GM23248 (cell line): ENCODE data around the gene XIRP2. TPM values are rescaled to one million over a fixed set of nuclear protein-coding genes. Genes with fewer than 3 reads are reported as not detected.

Source experiments
- DNase-seq: peaks from one replicate; pipeline ENCODE4 v3.0.0-alpha.2; 2015
- H2AFZ ChIP-seq: fragments of 200-600 bp; sonication (generic); 2 replicates; pipeline ENCODE4 v1.6.1; 2016; ENCODE audit warnings: antibody characterized with exemption
- H3F3A ChIP-seq: fragments of 200-600 bp; sonication (generic); 2 replicates; pipeline ENCODE4 v1.6.1; 2016; ENCODE audit warnings: mild to moderate bottlenecking, antibody characterized with exemption, mixed run types; ENCODE audit not compliant: insufficient read depth
- H3K27ac ChIP-seq: fragments of 200-600 bp; sonication (generic); 2 replicates; pipeline ENCODE4 v1.5.1; 2016; ENCODE audit warnings: mild to moderate bottlenecking
- H3K27me3 ChIP-seq: fragments of 200-600 bp; sonication (generic); replicated peaks from 2 replicates; pipeline ENCODE4 v1.6.1; 2016; ENCODE audit warnings: mild to moderate bottlenecking; ENCODE audit not compliant: insufficient read depth
- H3K36me3 ChIP-seq: fragments of 200-600 bp; sonication (generic); 2 replicates; pipeline ENCODE4 v1.6.1; 2016; ENCODE audit warnings: low read depth, mild to moderate bottlenecking
- H3K4me1 ChIP-seq: fragments of 200-600 bp; sonication (generic); 2 replicates; pipeline ENCODE4 v1.6.1; 2016; ENCODE audit warnings: mild to moderate bottlenecking; ENCODE audit not compliant: insufficient read depth
- H3K4me2 ChIP-seq: fragments of 200-600 bp; sonication (generic); one replicate; pipeline ENCODE4 v1.6.1; 2016; ENCODE audit warnings: mild to moderate bottlenecking; ENCODE audit not compliant: unreplicated experiment
- H3K4me3 ChIP-seq: fragments of 200-600 bp; sonication (generic); 2 replicates; pipeline ENCODE4 v1.5.1; 2016; ENCODE audit warnings: mild to moderate bottlenecking
- H3K79me2 ChIP-seq: fragments of 200-600 bp; sonication (generic); 2 replicates; pipeline ENCODE4 v1.6.1; 2016; ENCODE audit warnings: mild to moderate bottlenecking; ENCODE audit not compliant: insufficient read depth
- H3K9ac ChIP-seq: fragments of 200-600 bp; sonication (generic); 2 replicates; pipeline ENCODE4 v1.6.1; 2016; ENCODE audit warnings: mild to moderate bottlenecking
- H3K9me2 ChIP-seq: fragments of 200-600 bp; sonication (generic); 2 replicates; pipeline ENCODE4 v1.6.1; 2016; ENCODE audit warnings: mixed run types, mild to moderate bottlenecking, moderate library complexity; ENCODE audit not compliant: insufficient read depth
- H3K9me3 ChIP-seq: fragments of 200-600 bp; sonication (generic); one replicate; pipeline ENCODE4 v1.6.1; 2017; ENCODE audit warnings: low read depth
- H4K20me1 ChIP-seq: fragments of 200-600 bp; sonication (generic); 2 replicates; pipeline ENCODE4 v1.6.0; 2016; ENCODE audit not compliant: insufficient read depth
- EZH2 ChIP-seq: fragments of 200-600 bp; sonication (generic); IDR thresholded peaks from 2 replicates; pipeline ENCODE4 v1.6.1; 2018; ENCODE audit warnings: antibody characterized with exemption, mild to moderate bottlenecking; ENCODE audit not compliant: insufficient read depth, poor library complexity, severe bottlenecking
- EZH2phosphoT487 ChIP-seq: fragments of 200-600 bp; sonication (generic); IDR thresholded peaks from 2 replicates; pipeline ENCODE4 v1.6.1; 2018; ENCODE audit warnings: antibody characterized with exemption, moderate library complexity, mild to moderate bottlenecking, low read depth; ENCODE audit not compliant: insufficient read depth
- WGBS, 2 experiments: methylation state at CpG; one replicate each; pipeline ENCODE4 v1.1.6; 2015 to 2017; ENCODE audit warnings: low lambda C conversion rate in 2 of 2, low coverage in 1 of 2; ENCODE audit errors: missing lambda C conversion rate in 2 of 2; 5-methylcytosine and 5-hydroxymethylcytosine counted together
- in situ Hi-C: fragments of 300-500 bp; cut with MboI; formaldehyde crosslinking; loops from 2 replicates; pipeline ENCODE4 v1.15.0; 2020
- polyA plus RNA-seq: library from polyadenylated mRNA; unstranded; fragments of >200 nt; fragmentation: Nextera tagmentation; extraction: Ambion mirVana; gene quantifications from 2 replicates; pipeline ENCODE4 v1.2.1, GENCODE V29; 2016
- total RNA-seq: library from RNA; depleted of rRNA; stranded (reverse); fragments of >200 nt; shearing (Covaris generic); gene quantifications from 2 replicates; pipeline ENCODE4 v1.2.3, GENCODE V29; 2014

Gene XIRP2
- total and polyA plus RNA-seq, 2 experiments from 2014 or later, result not detected

GRCh38 chr2:166942377-166942776 is 54.1 kb downstream of the XIRP2 start:
- Histone ChIP-seq H3K9me2 (no peaks in the 10 kb centered on the region), H3K27ac (no peak overlapping the region), H3K4me1 (no peaks in the 10 kb centered on the region), H3K9ac (no peak overlapping the region), H3K79me2 (no peaks in the 10 kb centered on the region), H3K4me3 (no peak overlapping the region), H3K27me3 (no peaks in the 10 kb centered on the region), H2AFZ (no peak overlapping the region), H3K4me2 (no peak overlapping the region), H3K36me3 (no peaks in the 10 kb centered on the region), H3F3A (no peaks in the 10 kb centered on the region), H4K20me1 (no peaks in the 10 kb centered on the region), H3K9me3 (no peaks in the 10 kb centered on the region)
- in situ Hi-C loops, result no loop called here
- no peak for DNase-seq
- TF ChIP-seq EZH2phosphoT487 (no peak), EZH2 (no peak)
- WGBS, 2 experiments, result 26 to 27% methylated on average over 1 of the region's 1 CpG

- Histone ChIP-seq H3K27me3 (no peaks in the 10 kb centered on the region), H3K36me3 (no peaks in the 10 kb centered on the region), H3K4me1 (no peaks in the 10 kb centered on the region), H3K9me2 (no peaks in the 10 kb centered on the region), H2AFZ (no peak overlapping the region), H3K4me2 (no peak overlapping the region), H3K9ac (no peak overlapping the region), H3K4me3 (no peak overlapping the region), H3K27ac (no peak overlapping the region), H3F3A (no peaks in the 10 kb centered on the region), H3K79me2 (no peaks in the 10 kb centered on the region), H3K9me3 (no peaks in the 10 kb centered on the region), H4K20me1 (no peaks in the 10 kb centered on the region)
- in situ Hi-C loops, result no loop called here
- DNase-seq, result no peak
- no peak for TF ChIP-seq EZH2phosphoT487
- no peak for TF ChIP-seq EZH2
- WGBS, 2 experiments, result 23 to 26% methylated on average over 1 of the region's 1 CpG
These were observed 56.6 kb downstream of the XIRP2 start for GRCh38 chr2:166944909-166945308.

- WGBS, 2 experiments, result 22 to 23% methylated on average over 3 of the region's 3 CpGs
- no peak overlapping the region for H3K4me2 ChIP-seq
- H3K36me3 ChIP-seq, result no peaks in the 10 kb centered on the region
- no peak overlapping the region for H3K27ac ChIP-seq
- no peaks in the 10 kb centered on the region for H3K4me1 ChIP-seq
- in situ Hi-C loops, result no loop called here
- no peaks in the 10 kb centered on the region for H3K9me3 ChIP-seq
- H2AFZ ChIP-seq, result no peak overlapping the region
- H3K9ac ChIP-seq, result no peak overlapping the region
- H3K79me2 ChIP-seq, result no peaks in the 10 kb centered on the region
- H3K27me3 ChIP-seq, result no peaks in the 10 kb centered on the region
- H3K4me3 ChIP-seq, result no peak overlapping the region
- no peaks in the 10 kb centered on the region for H3F3A ChIP-seq
- no peaks in the 10 kb centered on the region for H3K9me2 ChIP-seq
- TF ChIP-seq EZH2 (no peak), EZH2phosphoT487 (no peak)
- DNase-seq, result no peak
- no peaks in the 10 kb centered on the region for H4K20me1 ChIP-seq
These were observed 69.4 kb downstream of the XIRP2 start for GRCh38 chr2:166957686-166958085.

- 3 to 8% methylated on average over 4 of the region's 4 CpGs for WGBS, 2 experiments
- no peak overlapping the region for H3K4me3 ChIP-seq
- no peak overlapping the region for H3K4me2 ChIP-seq
- no peaks in the 10 kb centered on the region for H3F3A ChIP-seq
- no peaks in the 10 kb centered on the region for H3K9me2 ChIP-seq
- H3K27me3 ChIP-seq, result no peaks in the 10 kb centered on the region
- no peak overlapping the region for H2AFZ ChIP-seq
- in situ Hi-C loops, result no loop called here
- no peaks in the 10 kb centered on the region for H4K20me1 ChIP-seq
- H3K27ac ChIP-seq, result no peak overlapping the region
- TF ChIP-seq EZH2, result no peak
- no peak for TF ChIP-seq EZH2phosphoT487
- no peaks in the 10 kb centered on the region for H3K79me2 ChIP-seq
- H3K4me1 ChIP-seq, result no peaks in the 10 kb centered on the region
- H3K9me3 ChIP-seq, result no peaks in the 10 kb centered on the region
- no peak for DNase-seq
- no peak overlapping the region for H3K9ac ChIP-seq
- H3K36me3 ChIP-seq, result no peaks in the 10 kb centered on the region
These were observed 70.8 kb downstream of the XIRP2 start for GRCh38 chr2:166958986-166959481.

- Histone ChIP-seq H3K9me3 (no peaks in the 10 kb centered on the region), H3K4me3 (no peak overlapping the region), H3K4me1 (no peaks in the 10 kb centered on the region), H4K20me1 (no peaks in the 10 kb centered on the region), H3K9ac (no peak overlapping the region), H3K4me2 (no peak overlapping the region), H3K27me3 (no peaks in the 10 kb centered on the region), H3K9me2 (no peaks in the 10 kb centered on the region), H3K36me3 (no peaks in the 10 kb centered on the region), H3K79me2 (no peaks in the 10 kb centered on the region), H3K27ac (no peak overlapping the region), H2AFZ (no peak overlapping the region), H3F3A (no peaks in the 10 kb centered on the region)
- in situ Hi-C loops, result no loop called here
- no peak for TF ChIP-seq EZH2phosphoT487
- no peak for TF ChIP-seq EZH2
- 0% methylated on average over 1 of the region's 1 CpG for WGBS, 2 experiments
- no peak for DNase-seq
These were observed 71.3 kb downstream of the XIRP2 start for GRCh38 chr2:166959556-166959955.
